NCI-H226 (cell line): ENCODE data around the gene RNFT2.

Experiments
- DNase-seq: peaks from one replicate; pipeline ENCODE4 v3.0.0-alpha.2; 2015

Gene RNFT2

DNA sequence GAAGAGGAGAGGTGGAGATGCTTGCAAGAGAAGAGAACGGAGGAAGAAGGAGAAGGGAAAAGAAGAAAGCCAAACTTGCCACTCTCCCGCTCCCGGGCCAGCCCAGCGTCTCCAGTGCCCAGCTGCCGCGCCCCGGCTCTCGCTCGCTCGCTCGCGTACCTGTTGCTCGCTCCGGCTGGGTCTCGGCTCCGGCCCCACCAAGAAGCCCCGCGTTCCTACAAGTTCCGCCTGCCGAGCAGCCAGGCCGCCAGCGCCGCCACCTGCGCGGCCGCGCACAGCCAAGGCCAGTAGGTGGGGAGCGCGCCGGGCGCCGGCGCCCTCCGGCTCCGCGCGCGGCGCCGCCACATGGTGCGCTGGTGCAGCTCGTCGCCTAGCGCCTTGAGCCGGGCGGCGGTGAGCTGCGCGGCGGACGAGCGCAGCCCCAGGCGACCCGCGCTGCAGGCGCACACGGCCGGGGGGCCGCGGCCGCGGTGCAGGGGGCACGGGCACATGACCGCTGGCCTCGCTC is 142.8 kb downstream of the RNFT2 start:
- peak; percentile 61 for DNase-seq

DNA sequence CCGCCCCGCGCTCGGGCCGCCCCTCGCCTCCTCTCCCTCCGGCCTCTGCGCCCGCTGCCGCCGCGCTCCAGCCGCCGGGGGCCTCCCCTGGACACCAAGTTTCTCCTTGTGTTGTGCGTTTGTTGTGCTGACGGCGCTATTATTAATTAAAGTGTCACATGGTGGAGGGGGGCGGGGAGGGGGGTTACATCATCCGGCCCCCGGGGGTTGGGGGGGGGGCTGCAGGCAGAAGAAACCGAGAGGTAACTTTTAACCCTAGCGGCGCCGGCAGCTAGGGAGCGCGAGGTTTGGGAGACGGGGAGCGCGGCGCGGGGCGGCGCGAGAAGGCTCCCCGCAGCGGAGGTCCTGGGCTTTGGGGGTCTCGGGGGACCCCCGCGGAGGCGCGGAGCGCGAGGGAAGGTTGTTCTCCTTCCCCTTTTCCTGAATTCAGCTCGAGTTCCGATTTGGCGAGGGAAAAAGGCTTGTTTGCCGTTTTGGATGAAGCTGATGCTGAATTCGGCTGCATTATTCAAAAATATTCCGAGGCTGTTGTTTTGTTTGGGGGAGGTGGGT is 143.3 kb downstream of the RNFT2 start, which contains the start of gene HRK:
Gene HRK, minus strand, starts transcription at position 117 of the 552 bp plus-strand sequence. CDS start 134 bp downstream, outside the sequence.
- no peak for DNase-seq

DNA sequence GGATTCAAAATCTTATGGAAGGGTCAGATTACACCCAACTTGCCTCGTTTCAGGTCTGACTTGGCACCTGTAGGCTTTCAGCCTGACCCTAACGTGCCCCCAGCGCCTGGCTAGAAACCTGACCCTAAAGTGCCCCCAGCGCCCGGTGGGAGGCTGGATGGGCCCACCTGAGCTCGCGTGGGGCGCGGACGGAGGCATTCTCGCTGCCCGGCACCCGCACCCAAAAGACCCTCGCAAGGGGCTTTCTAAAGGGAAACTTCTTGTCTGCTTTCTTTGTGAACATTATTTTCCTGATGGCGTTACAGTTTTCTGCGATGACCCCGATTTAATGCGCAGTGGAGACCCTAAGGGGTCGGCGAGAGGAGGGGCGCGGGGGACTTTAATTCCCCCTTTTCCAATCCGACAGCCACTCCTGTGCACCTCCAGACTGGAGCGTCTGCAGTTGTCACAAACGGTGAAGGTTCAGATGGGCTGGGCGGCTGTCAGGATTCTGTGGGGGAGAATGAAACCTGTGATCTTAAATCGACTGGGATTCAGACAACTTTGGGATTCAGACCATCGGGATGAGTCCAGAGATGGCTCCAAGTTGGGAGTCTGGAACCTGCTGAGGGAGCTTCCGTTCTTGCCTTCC is 143.9 kb downstream of the RNFT2 start:
- no peak for DNase-seq

DNA sequence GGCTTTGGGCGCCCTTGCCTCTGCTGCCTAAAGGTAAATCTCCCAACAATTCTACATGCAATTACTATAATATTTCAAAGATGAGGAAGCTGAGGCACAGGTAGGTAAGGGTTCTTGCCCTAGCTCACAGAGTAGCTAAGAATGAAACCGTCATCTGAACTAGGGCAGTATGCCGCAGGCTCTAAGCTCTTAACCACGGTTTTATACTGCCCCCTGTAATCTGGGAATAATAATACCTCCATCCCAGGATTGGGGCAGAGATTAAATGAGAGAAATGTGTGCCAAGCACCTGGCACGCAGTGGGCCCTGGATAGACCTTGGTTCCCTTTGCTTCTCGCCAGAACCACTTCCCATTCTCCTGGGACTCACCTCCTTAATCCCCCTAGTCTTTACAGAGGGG is 144.6 kb downstream of the RNFT2 start:
- no peak for DNase-seq

DNA sequence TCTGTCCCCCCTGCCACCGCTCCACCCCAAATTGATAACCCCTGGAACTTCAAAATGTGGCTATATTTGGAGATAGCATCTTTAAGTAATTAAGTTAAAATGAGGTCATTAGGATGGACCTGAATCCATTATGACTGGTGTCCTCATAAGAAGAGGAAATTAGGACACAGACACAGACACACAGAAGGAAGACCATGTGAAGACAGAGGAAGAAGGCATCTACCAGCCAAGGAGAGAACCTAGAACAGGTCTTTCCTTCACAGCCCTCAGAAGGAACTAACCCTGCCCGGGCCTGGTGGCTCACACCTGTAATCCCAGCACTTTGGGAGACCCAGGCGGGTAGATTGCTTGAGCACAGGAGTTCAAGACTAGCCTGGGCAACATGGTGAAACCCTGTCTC is 146.8 kb downstream of the RNFT2 start:
- DNase-seq: no peak

DNA sequence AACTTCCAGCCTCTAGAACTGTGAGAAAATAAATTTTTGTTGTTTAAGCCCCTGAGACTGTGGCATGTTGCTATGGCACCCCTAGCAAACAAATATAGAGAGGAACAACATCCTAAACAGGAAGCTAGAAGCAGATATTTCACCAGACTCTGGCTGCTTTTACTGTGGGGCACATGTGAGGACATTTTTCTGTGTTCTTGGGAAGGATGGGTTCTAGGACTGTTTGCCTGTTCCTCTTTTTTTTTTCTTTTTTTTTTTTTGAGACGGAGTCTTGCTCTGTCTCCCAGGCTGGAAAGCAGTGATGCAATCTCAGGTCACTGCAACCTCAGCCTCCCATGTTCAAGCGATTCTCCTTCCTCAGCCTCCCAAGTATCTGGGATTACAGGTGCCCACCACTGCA is 147.4 kb downstream of the RNFT2 start:
- DNase-seq: no peak

DNA sequence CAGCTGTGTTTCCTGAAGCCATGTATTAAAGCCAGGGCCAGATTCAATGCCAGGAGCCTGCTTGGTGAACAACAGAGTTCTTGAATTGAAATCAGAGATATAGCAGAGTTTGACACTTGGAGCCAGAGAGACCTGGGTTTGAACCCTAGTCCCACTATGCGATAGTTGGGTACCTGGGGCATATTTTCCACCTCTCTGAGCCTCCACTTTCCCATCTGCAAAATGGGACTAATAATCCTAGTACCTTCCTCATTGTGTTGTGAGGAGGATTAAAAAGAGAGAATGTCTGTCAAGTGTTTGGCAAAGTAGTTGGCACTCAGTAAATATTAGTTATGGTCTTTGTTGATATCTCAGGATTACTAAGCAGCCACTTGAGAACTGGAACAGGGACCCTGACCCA is 149.1 kb downstream of the RNFT2 start:
- no peak for DNase-seq

DNA sequence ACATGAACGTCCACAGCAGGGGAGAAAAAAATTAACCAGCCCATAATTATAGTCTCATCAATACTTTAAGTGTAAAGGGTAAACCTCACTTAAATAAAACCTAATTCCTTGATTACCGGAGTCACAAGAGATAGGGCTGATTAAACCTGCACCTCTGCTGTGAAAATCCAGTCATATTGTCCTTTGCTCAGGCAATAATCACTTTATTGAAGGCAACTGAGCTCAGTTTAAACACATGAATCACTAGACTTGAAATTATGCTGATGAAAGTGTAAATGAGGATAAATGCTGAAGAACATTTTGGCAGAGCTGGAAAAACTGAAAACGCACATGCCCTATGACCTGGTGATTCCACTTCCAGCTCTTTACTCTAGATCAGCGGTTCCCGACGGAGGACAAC is 149.8 kb downstream of the RNFT2 start:
- no peak for DNase-seq

DNA sequence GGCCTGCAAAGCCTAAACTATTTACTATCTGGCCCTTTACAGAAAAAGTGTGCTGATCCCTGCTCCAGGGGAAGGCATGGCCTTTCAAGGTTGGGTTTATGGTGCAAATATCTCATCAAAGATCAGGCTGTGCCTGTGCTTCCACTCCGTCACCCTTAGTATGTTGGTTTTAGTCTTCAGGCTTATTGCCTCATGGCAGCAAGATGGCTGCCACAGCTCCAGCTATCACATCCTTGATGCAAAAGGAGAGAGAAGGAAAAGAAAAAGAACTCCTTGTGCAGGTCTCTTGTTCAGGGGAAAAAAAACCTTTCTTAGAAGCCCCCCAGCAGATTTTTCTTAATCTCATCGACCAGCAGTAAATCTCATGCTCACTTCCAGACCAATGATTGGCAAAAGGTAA is 152.2 kb downstream of the RNFT2 start:
- no peak for DNase-seq

DNA sequence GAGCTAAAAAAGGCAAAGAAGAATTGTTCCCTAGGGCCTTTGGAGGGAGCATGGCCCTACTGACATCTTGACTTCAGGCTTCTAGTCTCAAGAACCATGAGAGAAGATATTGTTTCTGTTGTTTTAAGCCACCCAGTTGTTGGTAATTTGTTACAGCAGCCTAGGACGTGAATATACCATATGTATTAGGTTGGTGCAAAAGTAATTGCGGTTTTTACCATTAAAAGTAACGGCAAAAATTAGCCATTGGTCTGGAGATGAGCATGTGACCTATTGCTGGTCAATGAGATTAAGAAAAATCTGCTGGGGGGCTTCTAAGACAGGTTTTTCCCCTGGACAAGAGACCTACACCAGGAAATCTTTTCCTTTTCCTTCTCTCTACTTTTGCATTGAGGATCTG is 152.9 kb downstream of the RNFT2 start:
- no peak for DNase-seq

DNA sequence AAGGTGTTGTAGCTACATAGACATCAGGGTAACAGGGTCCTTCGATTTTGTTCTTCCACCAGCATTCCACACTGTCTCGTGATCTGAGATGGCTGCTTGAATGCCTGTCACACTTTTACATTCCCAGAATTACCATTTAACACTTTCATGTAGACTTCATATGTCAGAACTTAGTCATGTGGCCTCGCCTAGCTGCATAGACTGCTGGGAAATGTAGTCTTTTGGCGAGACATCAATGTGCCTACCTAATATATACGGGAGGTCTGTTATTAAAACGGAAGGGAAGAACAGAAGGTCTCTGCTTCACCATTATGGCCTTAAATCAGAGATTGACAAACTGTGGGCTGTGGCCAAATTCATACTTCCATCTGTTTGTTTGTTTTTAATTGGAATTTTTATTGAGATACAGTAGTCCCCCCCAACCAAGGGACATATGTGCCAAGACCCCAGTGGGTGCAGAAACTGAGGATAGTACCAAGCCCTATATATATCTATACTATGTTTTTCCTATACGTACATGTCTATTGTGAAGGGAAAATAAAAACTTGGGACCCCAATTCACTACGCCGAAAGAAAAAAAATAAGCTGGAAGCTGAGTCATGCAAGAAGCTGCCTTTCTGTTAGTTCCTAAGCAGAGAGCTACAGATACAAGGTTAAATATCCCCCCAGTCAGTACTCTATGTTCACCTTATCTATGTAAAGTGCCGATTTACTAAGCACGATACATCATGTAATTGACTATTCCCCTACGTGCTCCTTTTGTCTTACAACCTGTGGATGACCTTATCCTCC is 154.4 kb downstream of the RNFT2 start:
- DNase-seq: no peak

DNA sequence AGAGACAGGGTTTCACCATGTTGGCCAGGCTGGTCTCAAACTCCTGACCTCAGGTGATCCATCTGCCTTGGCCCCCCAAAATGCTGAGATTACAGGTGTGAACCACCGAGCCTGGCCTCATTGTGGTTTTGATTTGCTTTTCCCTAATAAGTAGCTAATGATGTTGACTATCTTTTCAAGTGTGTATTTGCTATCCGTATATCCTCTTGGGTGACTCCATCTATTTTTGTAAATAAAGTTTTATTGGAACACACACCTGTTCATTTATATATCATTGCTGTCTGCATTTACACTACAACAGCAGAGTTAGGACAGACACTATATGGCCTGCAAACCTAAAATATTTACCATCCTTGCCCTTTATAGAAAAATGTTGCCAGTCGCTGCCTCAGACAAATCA is 156.8 kb downstream of the RNFT2 start:
- no peak for DNase-seq

DNA sequence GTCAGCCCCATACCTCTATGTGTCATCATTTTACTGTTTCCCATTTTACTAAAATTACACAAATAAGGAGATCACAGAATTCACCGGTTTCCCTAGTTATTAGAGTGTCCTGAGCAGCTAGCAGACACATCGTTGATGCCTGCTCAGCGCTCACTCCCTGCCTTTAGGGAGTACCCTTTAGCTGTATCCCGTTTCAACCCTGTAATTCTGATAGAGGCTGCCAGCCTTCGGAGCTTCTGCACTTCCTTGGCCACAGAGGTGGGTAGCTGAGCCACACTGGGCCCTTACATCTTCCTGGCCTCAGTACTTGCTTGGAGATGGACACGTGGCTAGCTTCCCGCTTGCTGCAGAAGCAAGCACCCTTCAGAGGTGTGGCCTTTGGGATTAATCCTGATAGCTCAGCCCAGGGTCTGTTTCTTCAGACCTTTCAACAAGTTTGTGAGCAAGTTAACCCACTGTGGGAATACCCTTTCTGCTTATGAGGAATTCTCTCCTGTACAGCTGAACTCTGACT is 158.4 kb downstream of the RNFT2 start:
- DNase-seq: peak; percentile 49

DNA sequence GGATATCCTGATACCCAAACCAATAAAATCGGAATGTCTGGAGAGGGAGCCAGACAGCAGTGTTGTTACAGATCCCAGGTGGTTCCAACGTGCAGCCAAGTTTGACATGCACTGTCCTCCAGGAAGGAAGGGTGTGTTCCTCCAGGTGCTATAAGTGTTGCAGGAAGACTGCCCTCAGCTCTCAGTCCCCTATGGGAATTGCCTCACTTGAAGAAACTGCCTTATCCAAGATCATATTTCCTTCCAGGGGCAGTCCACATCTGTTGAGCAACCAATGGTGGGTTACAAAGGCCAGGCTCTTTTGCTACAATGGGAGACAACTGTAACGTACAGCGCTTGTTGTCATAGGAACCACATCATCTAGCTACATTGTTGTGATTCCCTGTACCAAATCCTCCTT is 159.4 kb downstream of the RNFT2 start:
- DNase-seq: no peak

DNA sequence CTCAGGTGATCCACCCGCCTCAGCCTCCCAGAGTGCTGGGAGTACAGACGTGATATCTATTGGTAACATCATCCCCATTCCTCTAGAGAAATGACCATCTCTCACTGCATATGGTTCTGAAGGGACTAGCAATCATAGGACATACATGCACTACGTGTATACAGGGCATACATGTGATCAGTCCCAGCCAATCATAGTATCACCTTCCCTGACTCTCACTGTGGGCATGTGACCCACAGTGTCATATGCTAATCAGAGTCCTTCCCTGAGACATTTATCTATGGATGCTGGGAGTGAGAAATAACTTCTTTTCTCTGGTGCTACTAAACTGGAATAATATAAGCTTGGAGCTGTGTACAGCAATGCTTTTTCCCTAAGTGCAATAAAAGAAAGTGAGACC is 160.6 kb downstream of the RNFT2 start:
- DNase-seq: no peak

DNA sequence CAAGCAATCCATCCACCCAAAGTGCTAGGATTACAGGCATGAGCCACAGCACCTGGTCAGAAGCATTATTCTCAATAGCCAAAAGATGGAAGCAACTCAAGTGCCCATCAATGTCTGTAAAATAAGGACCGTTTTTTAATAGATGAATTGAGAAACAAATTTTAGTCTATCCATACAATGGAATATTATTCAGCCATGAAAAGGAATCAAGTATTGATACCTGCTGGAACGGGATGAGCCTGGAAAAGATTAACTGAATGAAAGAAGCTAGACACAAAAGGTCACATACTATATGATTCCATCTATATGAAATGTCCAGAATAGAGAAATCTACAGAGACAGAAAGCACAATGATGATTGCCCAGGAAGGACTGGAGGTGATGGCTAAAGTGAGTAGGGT is 163.5 kb downstream of the RNFT2 start:
- no peak for DNase-seq
